Activated CD4-positive, CD25-positive, alpha-beta regulatory T cell (primary cell): ENCODE measurements around the gene SH3RF1.

Experiments used
- DNase-seq, 4 experiments: peaks; one replicate each; lab custom pipeline; 2025; lab: John Stamatoyannopoulos, UW

SH3RF1 gene

GRCh38 chr4:169163495-169163894 lies 107.3 kb downstream of the SH3RF1 start:
- no peak for DNase-seq

GRCh38 chr4:169160825-169161224 lies 109.9 kb downstream of the SH3RF1 start:
- no peak for DNase-seq

DNA sequence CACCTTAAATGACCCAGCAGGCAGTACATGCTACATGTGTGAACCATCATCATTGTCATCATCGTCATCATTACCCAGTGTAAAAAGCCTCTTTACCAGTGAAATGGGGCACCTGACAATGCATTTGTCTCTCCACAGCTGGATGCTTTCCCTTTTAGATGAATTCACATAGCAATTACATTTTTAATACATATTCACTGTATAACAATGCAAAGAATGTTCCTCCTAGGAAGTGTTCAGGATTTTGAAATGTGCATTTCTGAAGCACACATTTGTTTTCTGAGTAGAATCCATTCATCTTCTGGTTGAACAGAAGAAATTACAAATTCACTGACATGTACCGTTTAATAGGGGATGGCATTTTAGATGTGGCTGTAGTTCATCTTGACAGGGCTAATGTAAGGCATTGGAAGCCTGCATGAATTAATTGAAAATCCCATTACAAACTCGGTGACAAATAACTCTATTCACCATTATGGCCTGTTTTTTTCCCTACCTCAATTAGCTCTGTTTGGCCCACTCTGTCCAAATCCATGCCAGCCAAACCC lies 111.1 kb downstream of the SH3RF1 start:
- no peak for DNase-seq

GRCh38 chr4:169158861-169159260 lies 111.9 kb downstream of the SH3RF1 start:
- DNase-seq: no peak

DNA sequence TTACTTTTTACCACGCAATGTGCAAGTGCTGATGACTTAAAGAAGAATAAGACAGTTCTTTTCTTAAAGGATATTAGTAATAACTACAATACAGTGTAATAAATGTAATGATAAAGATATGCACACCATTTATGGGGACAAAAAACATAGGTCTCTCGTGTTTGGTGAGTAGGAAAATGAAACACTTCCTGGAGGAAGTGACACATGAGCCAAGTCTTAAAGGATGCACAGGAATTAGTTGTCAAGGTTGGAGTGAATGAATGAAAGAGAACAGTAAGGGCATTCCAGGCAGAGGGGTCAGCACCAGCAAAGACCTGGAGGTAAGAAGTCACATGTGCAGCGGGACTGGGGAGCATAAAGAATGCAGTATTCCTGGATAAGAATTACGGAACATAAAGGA lies 112.7 kb downstream of the SH3RF1 start:
- no peak for DNase-seq

- DNase-seq: no peak
These were observed 114.4 kb downstream of the SH3RF1 start for GRCh38 chr4:169156392-169156791.

DNA sequence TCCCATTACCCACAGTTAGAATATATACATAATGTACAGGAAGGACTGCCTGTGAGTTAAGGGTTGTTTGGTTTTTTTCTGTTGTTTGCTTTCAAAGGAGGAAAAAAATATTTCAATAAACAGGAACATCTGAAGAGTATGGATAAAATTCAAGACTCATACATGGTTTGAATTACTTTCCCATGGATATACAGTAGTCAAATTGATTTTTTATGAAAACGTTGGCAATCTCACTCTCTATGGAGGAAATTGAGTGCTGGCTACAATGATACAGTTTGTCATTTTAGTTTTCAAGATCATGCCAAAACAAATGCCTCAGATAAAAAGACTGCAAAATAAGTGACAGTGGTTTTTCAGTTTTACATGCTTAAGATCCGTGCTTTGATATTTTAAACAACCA lies 116.6 kb downstream of the SH3RF1 start:
- DNase-seq: no peak

GRCh38 chr4:169153481-169154087 lies 117.2 kb downstream of the SH3RF1 start:
- no peak for DNase-seq

DNA sequence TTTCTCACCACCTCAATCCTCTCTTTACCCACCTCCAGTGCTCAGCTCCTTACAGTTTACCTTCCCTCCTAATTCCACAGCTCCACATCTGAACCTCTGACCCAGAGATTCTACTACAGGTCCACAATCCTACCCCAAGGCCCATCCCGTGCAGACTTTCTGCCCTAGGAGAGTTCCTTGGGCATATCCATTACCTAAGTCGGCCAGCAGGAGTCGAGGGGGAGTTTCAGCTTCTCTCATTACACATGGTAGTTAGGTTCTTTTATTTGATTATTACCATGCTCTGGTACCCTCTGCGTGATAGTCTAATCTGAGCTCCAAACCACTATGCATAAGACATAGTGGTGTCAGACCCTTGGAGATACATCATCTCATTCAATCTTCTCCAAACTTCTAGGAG lies 117.9 kb downstream of the SH3RF1 start:
- no peak for DNase-seq

DNA sequence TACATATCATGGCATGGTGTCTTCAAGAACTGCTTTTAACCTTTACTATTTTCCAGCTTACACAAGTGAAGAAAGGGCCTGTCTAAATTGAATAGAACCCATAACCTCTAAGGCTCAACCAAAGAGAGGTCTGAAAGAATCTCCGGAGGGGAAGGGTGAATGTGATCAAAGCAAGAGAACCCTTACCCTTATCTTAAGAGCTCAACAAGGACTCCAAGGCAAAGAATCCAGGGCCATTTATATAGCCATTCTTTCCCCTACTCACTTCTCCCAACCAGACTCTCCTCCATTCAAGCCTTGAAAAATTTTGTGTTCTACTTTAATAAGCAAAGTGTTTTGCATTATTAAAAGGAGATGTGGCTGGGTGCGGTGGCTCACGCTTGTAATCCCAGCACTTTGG lies 118.7 kb downstream of the SH3RF1 start:
- DNase-seq: no peak

DNA sequence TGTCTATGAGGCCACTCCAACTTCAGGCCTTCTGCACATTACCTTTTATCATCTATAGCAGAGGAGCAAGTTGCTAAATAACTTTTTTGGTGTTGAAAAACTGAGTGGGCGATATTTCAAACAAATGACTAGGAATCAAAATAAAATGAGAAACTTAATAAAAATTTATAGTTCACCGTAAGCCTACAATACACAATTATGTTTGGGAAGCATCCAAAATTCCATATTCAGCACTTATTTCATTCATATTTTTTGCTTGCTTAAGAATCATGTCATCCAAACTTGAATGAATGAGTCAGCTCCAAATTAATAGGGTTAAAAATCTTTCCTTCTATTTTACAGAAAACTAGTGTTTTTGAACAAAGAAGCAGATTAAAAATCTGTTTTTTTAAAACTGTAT lies 119.1 kb downstream of the SH3RF1 start:
- DNase-seq: no peak

GRCh38 chr4:169150806-169151205 lies 120.0 kb downstream of the SH3RF1 start:
- no peak for DNase-seq

GRCh38 chr4:169148885-169149284 lies 121.9 kb downstream of the SH3RF1 start:
- no peak for DNase-seq

GRCh38 chr4:169147191-169147590 lies 123.6 kb downstream of the SH3RF1 start:
- DNase-seq: no peak

- no peak for DNase-seq
These were observed 126.6 kb downstream of the SH3RF1 start for GRCh38 chr4:169144061-169144600.

DNA sequence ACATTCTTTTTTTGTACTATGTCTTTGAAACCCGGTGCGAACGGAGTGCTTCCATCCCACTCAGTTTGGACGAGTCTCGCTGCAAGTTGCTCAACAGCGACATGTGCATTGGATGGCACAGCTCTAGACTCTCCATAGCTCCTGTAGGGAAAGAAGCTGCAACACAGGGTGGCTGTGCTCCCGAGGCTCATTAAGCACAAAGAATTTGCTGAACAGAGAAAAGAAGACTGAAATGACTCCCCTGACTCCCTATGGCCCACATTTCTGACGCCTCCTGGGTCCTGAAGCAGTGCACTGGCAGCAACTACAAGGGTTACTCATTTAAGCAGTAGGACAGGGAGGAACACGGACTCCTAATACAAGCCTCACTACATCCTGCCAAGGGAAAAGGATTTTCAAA lies 127.4 kb downstream of the SH3RF1 start:
- DNase-seq: no peak

DNA sequence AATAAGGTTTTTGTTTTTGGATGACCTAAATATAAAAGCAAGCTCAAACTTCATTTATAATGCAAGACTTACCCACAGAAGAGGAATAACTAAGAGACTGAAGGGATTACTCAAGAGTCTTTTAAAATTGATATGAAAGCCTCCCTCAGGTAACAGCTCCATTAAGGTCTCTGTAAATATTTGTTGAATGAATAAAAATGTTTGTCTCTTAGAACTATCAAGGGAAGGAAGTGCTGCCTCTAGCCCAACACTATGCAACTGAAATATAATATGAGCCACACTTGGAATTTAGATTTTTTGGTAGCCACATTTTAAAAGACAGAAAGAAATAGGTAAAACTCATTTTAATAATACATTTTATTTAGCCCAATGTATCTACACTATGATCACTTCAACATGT lies 127.8 kb downstream of the SH3RF1 start:
- DNase-seq: no peak

- DNase-seq: no peak
These were observed 128.4 kb downstream of the SH3RF1 start for GRCh38 chr4:169142391-169142790.

DNA sequence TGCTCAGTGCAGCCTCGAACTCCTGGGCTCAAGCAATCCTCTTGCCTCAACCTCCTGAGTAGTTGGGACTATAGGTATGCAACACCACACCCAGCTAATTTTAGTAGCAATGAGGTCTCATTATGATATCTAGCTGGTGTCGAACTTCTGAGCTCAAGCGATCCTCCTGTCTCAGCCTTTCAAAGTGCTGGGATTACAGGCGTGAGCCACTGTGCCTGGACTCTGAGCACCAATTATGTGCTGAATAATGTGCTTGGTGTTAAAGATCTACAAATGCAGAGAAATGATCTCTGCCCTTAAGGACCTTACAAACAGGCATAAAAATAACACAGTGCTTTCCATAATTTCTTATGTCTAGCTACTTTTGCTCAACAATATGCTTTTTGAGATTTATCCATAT lies 131.7 kb downstream of the SH3RF1 start:
- no peak for DNase-seq

DNA sequence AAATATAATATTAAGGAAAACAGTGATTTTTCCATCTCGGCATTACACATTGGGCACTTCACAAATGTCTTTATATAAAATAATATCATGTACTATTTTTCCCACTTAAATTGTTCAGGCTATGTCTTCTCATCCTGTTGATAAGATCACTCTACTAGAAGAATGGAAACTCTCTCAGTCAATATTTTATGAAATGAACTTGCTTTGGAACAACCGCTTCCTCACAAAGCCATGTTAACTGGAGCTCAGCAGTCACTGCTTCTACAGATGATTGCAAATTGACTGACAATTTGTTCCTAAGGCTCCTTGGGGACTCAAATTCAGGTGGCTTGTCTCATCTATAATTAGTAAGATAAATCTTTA lies 133.2 kb downstream of the SH3RF1 start:
- DNase-seq: no peak

DNA sequence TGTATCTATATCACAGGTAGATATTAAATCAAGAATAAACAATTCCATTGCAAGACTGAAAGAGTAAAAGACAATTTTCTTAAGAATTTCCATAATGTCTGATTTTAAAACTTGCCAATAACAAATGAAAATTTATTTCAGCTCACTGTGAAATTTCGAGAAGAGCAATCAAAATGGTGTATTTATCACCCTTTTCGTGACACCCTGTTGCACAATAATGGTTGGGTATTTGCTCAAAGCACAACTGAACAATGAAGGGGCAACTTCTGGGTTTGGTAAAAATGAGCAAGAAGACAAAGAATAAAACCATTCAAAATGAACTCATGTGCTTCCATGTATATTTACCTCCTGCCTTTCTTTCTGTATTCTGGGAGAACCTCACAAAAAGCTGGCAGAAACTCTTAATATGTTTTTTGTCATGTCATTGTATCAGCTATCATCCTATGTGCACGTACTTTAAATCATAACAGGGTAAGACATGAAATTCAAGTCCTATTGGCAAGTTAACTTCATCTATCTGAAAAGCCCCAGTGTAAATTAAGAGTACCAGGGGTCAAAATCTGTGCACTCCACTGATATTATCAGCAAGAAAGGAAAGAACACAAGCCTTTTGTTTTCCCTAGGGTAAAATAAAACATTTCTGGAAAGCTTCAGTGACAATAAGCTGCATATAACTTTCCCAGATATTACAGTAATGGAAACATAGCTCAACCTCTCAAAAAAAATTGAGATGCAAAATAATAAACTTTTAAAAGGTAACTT lies 133.8 kb downstream of the SH3RF1 start:
- no peak for DNase-seq

DNA sequence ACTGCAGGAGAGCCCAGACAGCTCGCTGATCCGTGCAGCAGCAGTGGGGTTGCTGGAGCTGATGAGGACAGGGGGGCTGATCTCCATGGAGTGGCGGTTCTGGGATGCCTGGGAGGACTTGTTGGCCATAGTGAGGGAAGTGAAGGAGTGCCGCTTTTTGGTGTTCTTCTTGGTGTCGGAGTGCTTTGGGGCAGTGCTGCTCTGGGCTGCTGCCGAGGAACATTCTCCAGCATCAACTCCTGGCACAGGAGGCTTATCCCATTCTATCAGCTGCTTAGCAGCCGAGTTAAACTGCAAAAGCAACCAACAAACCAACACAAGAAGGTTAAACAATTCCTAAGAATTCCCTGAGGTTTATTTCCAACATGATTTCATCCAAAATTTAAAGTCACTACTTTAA lies 134.4 kb downstream of the SH3RF1 start:
- no peak for DNase-seq

GRCh38 chr4:169135776-169136175 lies 135.0 kb downstream of the SH3RF1 start:
- no peak for DNase-seq
